HG03565 (cell line): ENCODE results near the gene XPC.

ENCODE experiments used
- ATAC-seq: cut with Tn5 transposase; IDR thresholded peaks from one replicate; pipeline ENCODE4 v1.9.1; 2021; ENCODE audit warnings: mild to moderate bottlenecking, moderate library complexity; ENCODE audit not compliant: unreplicated experiment

Gene XPC

DNA sequence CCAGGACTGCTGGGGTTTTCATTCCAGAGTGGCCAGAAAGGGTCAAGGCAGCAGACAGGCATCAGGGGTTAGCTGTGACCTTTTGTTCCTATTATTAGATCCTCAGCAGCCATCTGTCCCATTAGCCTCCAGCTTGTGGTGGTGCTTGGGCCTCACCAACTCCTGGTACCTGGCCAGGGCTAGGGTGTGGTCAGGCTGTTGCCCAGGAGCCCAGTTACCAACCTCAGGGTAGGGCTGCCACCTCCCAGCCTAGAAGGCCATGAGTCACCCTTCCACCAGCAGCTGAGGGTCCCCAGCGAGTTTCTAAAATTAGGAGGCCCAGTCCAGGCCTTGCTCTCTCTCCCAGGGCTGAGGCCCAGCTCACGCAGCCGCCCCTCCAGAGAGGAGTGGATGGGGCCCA lies 41.4 kb downstream of the XPC start:
- no peak for ATAC-seq

DNA sequence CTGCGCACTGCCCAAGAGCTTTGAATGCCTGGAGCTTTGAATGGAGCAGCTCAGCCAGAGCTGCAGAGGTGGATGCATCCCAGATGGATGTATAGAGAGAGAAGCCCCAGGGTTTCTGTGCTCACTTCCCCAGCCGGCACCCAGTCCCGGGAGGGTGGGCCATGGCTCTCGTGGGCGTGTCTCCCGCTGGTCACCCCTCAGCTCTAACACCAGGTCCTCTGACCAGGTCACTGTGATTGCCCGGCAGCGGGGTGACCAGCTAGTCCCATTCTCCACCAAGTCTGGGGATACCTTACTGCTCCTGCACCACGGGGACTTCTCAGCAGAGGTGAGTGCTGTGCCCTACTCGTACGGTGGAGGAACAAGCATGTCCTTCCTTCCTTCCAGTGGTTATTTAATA lies 42.8 kb downstream of the XPC start:
- no peak for ATAC-seq

DNA sequence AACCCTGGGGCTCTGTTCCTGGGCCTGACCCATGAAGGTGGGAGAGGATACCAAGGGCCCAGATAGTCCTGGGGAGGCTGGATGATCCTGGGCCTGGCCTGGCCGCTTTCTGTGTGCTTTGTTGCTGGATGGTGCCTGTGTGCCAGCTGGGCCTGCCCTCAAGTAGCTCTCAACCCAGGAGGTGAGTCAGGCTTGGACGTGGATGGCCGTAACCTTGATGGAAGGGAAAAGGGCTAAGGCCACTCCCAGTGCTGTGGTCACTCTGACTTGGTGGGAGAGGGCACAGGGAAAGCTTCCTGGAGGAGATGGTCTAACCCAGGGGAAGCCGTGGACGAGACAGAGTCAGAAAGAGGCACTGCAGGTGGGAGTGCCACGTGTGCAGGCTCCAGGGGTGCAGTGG lies 44.1 kb downstream of the XPC start:
- no peak for ATAC-seq

DNA sequence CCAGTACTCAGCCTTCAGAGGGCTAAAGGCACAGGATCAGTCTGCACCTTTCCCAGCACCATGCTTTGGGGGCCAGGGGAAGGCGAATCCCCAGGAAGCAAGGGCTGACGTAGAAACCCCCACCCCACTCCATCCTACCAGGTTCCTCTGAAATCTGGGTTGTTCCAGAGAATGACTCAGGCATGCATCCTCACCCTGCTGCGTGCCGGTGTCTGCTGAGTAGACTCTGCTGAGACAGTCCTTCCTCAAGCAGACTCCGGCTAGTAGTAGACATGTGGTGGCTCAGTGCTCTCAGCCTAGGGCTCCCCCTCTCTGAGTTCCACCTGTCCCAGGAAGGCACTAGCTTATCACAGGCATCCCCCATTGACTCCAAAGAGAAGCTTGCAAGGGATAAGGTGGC lies 44.5 kb downstream of the XPC start:
- no peak for ATAC-seq

DNA sequence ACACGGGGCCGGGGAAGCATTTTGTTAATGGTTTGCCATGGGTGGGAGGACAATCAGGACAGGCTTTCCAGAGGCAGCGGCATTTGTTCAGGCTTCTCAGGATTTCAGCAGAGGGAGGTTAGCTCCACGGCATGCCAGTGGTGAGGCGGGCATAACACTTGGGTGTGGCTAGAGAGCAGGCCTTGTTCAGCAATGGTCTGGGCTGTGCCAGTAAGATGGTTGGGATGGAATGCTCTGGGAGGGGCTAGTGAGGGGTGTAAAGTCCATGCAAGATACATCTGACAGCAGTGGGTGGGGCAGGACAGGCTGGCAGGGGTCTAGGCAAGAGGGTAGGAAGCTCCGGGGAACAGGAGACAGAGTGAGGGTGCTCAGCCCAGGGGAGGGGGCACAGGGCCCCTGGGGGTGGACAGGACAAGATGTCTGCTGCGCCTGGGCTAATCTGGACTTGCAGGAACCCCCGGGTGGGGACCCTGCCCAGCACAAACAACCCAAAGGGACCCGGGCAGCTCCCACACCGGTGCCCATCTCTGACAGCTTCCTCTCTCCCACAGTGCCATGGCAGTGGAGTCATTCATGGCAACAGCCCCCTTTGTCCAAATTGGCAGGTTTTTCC lies 45.1 kb downstream of the XPC start:
- ATAC-seq: no peak

DNA sequence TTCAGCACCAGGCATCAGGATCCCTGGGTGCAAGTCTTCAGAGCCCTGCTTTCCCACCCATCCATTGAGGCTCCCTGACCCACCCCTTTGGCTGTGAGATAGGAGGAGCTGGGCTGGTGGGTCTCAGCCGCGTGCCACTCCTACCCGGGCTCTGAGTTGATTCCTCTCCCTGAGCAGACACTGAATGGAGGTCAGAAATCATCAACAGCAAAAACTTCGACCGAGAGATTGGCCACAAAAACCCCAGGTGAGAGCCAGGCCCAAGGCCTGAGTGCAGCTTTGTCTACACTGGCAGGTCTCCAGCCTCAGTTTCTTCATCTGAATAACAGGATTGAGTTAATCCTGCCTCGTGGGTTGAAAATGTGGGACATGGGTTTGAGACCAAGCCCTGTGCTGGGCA lies 45.7 kb downstream of the XPC start:
- ATAC-seq: no peak

DNA sequence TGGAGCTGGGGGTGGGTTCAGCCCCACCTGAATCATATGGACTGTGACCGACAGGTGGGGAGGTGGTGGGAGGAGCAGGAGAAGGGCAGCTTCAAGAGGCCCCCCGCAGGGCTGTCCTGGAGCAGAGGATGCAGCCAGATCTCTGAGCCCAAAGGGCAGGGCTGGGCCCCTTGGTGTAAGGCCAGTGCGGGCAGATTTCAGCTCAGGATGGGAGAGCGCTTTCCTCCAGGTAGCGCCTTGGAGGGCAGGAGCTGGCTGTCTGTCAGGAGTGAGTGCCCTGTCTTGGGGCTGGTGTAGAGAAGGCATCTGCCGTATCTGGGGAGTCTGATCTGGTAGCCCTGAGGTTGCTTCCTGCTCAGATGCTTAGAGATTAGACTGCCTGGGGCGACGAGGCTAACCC lies 46.3 kb downstream of the XPC start:
- ATAC-seq: no peak

DNA sequence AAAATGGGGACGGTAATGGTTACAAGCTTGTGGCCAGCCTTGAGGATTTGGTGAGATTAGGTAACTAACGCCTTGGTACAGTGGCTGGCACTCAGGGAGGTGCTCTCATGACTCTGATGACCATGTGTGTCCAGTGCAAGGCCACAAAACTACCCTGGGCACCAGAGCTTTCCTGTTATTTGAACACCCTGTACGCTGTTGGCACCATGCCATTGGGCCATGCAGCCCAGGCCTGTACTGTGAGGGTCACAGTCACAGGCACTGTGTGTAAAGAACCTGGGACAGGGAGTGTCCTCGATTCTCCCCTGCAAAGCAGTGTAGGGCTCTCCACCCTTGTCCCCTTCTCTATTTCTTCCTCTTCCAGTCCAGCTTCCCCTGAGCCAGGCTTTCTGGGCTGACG lies 47.3 kb downstream of the XPC start:
- no peak for ATAC-seq

DNA sequence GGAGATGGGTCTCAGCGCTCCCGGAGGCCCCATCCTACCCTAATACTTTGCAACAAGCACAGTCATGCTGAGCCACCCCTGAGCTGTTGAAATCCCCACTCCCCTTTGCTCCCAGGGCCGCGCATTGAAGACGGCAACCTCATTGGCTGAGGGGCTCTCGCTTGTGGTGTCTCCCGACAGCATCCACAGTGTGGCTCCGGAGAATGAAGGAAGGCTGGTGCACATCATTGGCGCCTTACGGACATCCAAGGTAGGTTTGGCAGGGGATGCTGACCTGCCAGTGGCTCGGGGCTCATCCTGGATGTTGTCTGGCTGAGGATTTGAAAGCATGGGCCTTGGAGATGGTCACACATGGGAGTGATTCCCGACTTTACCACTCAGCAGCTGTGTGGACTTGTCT lies 47.7 kb downstream of the XPC start:
- no peak for ATAC-seq

DNA sequence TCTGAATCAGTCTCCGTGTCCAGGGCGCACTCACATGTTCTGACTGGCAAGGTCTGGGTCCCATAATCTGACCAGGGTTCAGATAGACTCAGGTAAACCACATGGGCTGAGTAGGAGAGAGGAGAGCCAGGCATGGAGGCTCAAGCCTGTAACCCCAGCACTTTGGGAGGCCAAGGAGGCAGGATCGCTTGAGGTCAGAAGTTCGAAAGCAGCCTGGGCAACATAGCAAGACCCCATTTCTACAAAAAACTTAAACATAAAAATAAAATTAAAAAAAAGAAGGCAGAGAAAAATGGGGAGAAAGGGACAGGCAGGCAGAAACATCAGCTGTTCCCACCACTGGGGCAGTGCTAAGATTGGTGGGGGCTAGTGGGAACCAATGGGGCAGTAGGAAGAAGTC lies 48.2 kb downstream of the XPC start:
- no peak for ATAC-seq

DNA sequence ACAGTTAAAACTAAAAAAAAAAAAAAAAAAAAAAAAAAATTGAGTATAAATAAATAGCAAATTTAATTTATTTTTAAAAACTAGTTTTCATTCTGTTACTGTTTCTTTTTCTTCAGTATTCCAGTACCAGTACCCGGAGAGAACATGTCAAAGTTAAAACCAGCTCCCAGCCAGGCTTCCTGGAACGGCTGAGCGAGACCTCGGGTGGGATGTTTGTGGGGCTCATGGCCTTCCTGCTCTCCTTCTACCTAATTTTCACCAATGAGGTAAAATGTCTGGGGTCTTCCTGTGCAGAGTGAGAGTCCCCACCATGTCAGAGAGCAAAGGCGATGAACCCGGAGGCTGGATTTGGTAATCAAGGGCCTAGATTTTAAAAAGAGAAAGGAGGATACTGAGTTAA lies 49.1 kb downstream of the XPC start:
- ATAC-seq: no peak

DNA sequence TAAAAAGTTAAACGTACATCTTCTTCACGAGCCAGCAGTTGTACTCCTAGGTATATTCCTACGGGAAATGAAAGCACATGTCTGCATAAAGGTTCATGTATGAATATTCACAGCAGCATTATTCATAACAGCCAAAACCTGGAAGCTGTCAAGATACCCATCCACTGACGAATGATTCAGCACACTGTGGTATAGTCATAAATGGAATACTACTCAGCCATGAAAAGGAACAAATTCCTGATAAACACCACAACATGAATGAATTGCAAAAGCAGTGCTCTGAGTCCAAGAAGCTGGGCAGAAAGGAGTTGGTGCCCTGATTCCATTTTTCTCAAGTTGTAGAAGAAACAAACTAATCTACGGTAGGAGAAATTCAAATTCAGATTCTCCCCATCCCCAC lies 49.7 kb downstream of the XPC start:
- ATAC-seq: no peak

DNA sequence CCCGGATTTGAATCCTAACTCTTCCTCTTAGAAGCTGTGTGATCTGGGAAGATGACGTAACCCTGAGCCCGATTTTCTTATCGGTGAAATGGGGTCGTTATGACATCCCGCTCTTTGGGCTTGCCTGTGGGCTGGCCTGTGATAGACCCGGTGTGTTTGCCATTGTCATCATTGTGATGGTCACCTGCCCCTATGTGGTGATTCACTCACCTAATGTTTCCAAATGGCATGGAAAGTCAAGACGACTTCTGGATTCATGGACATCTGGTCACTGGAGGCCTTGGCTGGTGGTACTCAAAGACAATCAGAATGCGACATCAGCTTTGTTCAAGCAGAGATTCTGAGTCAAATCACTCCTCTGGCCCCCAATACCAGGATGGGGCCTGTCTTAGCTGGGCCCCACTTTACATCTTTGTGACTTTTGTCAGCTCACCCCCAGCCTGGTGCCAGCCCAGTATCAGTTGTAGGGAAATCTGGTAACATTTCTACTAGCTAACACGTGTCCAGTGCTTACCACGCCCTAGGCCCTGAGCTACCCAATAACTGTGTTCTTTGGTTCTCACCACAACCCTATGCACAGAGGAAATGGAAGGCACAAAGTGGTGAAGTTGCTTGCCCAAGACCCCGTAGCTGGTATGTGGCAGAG lies 50.8 kb downstream of the XPC start:
- ATAC-seq: no peak

DNA sequence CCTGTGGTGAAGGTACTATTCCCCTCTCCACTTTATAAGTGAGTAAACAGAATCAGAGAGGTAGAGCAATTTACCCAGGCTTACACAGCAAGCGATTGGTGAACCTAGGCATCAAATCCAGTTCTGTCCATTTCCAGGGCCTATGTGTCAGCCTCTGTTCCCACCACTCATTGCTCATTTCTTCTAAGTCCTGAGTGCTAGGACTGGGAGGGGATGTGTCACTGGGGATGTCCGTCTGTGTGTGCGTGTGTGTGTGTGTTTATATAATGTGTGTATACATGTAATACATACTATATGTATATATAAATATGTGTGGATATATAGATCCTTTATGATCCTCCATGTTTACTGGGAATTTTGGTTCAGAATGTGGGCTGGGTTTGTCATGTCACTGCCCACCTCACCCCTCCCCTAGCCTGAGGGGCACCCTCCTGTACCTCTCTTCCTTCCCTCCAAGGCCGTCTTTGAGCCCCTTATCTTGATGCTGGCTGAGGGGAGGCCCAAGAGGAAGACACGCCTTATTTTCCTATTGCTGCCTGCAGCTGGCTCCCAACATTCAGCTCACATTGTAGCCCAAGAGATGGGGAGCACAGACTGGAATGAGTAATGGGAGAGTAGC lies 51.4 kb downstream of the XPC start:
- ATAC-seq: no peak

DNA sequence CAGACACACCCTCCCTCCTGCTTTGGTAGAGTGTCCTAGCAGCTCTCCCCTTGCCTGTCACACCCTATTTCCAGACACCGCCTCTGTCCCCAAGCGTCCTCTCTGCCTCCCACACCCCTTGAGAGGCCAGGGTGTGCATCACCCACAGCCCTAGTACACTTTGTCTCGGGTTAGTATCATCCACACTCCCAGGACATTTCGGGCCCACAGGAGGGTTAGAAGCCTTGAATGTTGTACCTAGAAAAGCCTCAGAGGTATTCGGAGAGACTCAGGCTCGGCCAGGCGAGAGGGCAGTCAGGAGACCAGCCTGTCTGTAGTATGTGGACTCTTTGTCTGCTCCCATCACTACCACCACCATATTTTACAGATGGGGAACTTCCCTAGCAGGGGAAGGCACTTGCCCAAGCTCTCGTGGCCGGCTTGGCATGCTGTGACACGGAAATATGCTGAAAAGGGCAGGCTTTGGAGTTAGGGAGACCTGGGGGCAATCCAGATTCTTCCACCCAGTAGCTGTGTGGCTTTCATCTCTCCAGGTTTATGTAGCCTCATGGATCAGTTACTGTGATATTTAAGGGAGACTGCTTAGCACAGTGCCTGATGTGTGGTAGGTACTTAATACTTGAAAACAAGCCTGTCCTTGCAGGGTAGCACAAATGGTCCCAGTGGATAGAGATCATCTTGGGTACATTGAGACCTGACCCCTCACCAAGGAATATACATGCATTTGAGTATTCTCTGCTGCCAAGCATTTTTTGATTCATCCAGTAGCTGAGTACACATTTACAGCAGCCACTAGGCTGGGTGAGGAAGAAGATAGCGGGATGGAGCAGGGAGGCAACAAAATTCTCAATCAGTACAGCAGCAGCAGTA lies 52.1 kb downstream of the XPC start:
- ATAC-seq: no peak

DNA sequence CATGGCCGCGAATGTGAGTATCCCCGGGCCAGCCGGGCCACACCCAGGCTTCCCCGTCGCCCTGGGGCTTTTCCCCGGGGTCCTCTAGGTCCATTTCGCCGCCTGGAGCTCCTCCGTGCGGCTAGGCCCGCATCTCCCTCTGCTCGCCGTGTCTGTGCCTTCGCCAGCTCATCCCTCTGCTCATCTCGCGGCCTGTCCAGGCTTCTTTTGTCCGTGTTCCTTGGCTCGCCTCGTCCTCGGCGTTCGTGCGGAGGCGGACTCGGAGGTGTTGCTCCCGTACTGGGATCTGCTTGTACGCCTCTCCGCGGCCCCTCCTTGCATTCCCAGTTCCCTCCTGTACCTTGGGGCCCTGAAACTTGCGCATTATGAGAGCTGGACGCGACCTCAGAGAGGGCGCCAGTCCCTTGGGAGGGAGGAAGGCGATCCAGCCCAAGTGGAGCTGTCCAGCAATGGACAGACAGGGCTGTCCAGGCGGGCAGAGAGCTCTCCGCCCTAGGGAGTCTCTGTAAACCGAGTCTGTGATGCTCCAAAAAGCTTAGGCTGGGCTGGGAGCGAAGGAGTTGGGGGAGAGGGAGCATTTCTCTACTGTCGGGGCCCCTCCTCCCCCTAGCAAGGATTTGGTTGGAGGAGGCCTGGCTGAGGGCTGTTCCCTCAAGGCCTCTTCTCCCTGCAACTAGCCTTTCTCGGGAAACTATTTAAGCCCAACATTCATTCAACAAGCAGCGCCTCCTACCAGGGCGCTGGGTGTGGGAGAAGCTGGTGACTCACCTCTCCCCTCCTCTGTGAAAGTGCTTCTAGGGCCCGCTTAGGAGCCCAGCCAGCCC lies 53.0 kb downstream of the XPC start:
- ATAC-seq: no peak

DNA sequence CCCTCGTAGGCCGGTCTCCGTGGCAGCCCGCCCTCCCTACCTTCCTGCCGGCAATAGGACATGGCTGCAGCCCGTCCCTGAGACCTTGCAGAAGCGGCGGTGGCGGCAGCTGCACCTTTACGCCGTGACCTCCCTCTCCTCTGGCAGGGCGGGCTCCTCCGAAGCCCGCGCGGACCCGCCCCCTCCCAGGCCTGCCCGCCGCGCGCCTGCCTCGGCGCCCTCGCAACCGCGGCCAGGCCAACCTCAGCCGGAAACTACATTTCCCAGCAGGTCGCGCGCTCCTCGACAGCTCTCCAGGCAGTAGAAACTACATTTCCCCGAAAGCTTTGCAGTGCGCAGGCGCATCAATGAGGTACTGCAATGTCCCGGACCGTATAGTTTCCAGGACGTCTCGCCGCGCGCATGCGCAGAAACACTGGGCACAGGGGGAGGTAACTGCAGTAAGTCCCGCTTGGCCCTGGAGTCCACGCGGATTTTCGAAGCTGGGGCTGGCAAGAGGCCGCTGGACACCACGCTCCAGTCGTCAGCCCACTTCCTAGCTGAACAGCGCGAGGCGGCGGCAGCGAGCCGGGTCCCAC lies 53.7 kb downstream of the XPC start, which contains the start of the genes CHCHD4 and TMEM43:
Gene CHCHD4 (minus strand): TSS at position 256 of the 578 bp plus-strand sequence. CDS start 194 bp downstream, at position 62.
Gene TMEM43 (plus strand): TSS at position 438 of the 578 bp plus-strand sequence. CDS start 142 bp downstream, outside the sequence.
- ATAC-seq: peak; percentile 89

DNA sequence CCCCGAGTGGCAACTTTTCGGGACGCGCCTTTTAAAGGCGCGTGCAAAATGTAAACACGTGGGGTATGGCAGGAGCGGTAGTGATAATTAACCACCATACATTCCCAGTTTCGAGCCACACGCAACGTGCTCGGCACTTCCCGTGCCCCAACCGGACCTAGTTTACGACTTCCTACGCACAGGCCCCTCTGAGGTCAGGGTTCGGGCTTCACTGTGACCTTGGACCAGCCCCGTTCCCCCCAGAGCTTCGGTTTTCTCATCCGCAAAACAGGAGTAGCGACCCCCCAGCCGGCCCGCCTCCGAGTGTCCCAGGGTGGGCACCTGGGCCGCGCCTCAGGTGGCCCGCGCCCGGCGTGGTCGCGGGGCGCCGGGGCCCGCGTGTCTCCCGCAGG lies 54.2 kb downstream of the XPC start:
- peak; percentile 23 for ATAC-seq

DNA sequence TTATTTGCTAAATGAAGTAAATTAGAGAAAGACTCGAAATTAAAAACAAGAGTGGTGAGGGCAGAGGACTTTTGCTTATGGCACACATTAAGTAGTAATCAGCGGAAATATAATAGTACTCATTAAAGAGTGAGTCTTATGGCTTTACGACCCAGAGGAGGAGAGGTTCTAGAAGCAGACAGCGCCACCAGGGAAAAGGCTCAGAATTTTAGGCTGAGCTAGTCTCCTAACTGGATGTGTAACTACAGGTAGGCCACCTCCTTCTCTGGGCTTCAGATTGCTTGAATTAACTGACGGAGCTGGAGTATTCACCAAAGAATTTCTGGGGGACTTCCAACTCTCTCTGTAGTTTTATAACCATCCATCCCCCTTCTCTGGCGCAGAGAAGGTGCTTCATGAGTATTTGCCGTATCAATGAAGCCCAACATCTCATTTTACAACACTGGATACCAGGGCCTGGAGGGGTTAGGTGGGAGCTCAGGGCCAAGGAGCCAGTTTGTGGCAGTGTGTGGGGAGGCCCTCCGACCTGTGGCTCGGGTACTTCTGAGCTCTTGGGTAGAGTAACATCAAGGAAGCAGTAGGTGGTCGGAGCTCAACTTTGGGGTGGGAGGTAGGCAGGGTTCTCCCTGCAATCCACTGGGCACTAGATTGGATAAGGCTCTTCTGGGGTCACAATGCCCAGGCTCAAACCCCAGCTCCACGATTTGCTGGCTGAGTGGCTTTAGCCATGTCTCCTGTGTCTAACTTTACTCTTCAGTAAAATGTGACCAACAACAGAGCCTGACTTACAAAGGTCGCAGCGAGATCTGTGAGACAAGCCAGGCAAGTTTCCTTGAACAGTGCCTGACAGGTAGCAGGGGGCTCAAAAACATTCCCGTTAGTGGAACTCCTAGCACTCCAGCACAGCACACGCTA lies 54.8 kb downstream of the XPC start:
- no peak for ATAC-seq
